K562 (cell line): ENCODE data around the gene PI4K2A. TPM values are rescaled to one million over a fixed set of nuclear protein-coding genes. Genes with fewer than 3 reads are reported as not detected.

Source experiments
- ATAC-seq: fragments of 200-7000 bp; cut with Tn5 transposase; 3 replicates; pipeline ENCODE4 v1.9.1; 2020; ENCODE audit warnings: moderate library complexity
- BruUV-seq: library from RNA; stranded (reverse); fragments of 400-500 nt; replicated peaks from 2 replicates; lab custom pipeline; 2021; lab: Mats Ljungman, UMichigan
- CTCF ChIA-PET: fragments of 300-600 bp; formaldehyde crosslinking; extraction: SDS; loops from one replicate; lab custom pipeline; 2021; ENCODE audit warnings: low intra/inter-chr PET ratio; lab: Yijun Ruan, JAX
- POLR2A ChIA-PET: fragments of 300-600, 350-650 bp; sonication (Branson Sonifier 250); formaldehyde crosslinking; extraction: SDS; loops from one replicate; lab custom pipeline; 2021; ENCODE audit warnings: antibody characterized with exemption, inconsistent platforms; lab: Yijun Ruan, JAX
- DNase-seq, 4 experiments: peaks; one replicate each; pipeline versions ENCODE4 v3.0.0 to v3.0.0-alpha.2; 2011 to 2018; ENCODE audit warnings: low spot score in 3 of 4, mixed read lengths in 3 of 4; ENCODE audit errors: extremely low read depth in 1 of 4
- FAIRE-seq: peaks from 2 replicates; lab custom pipeline; 2011; peaks lifted over from hg19 to GRCh38; lab: Jason Lieb, UNC
- H2AFZ ChIP-seq: 2 replicates; pipeline ENCODE4 v1.6.0; 2011; ENCODE audit warnings: low read depth, low read length, control low read depth, inconsistent platforms
- H3K27ac ChIP-seq: fragments of 200-600 bp; 3 replicates; pipeline ENCODE4 v1.8.0; 2011; ENCODE audit warnings: low read depth, mild to moderate bottlenecking, control low read depth, inconsistent platforms, low read length, moderate library complexity, mixed read lengths; ENCODE audit errors: extremely low read depth
- H3K27me3 ChIP-seq, 2 experiments: fragments of 300-600 bp in 1 of 2; 2 replicates in 1 of 2; 3 replicates in 1 of 2; pipeline versions ENCODE4 v1.6.0 to v1.8.0; 2011; ENCODE audit warnings: inconsistent platforms in 2 of 2, low read length in 2 of 2, mild to moderate bottlenecking in 1 of 2, mixed read lengths in 1 of 2, moderate library complexity in 1 of 2; ENCODE audit not compliant: control insufficient read depth in 2 of 2, insufficient read depth in 2 of 2
- H3K36me3 ChIP-seq: fragments of 300-600 bp; 3 replicates; pipeline ENCODE4 v1.8.0; 2011; ENCODE audit warnings: mild to moderate bottlenecking, low read length, inconsistent platforms; ENCODE audit not compliant: control insufficient read depth, insufficient read depth
- H3K4me1 ChIP-seq, 2 experiments: fragments of 200-600 bp in 1 of 2; replicated peaks in 1 of 2; 2 replicates in 1 of 2; 3 replicates in 1 of 2; pipeline versions ENCODE4 v1.5.1 to v1.8.0; 2011; ENCODE audit warnings: inconsistent platforms in 2 of 2, low read length in 2 of 2, mild to moderate bottlenecking in 1 of 2, mixed read lengths in 1 of 2, moderate library complexity in 1 of 2; ENCODE audit not compliant: control insufficient read depth in 2 of 2, insufficient read depth in 2 of 2
- H3K4me2 ChIP-seq: 2 replicates; pipeline ENCODE4 v1.6.1; 2011; ENCODE audit warnings: low read length, control low read depth, inconsistent platforms, mixed read lengths; ENCODE audit not compliant: insufficient read depth
- H3K4me3 ChIP-seq: fragments of 200-600 bp; sonication (generic), shearing (Covaris generic); 2 replicates; pipeline ENCODE4 v1.5.1; 2016; ENCODE audit warnings: control low read depth, inconsistent platforms
- H3K79me2 ChIP-seq: fragments of 200-600 bp; 3 replicates; pipeline ENCODE4 v1.8.0; 2011; ENCODE audit warnings: low read length, inconsistent platforms; ENCODE audit not compliant: control insufficient read depth, insufficient read depth
- H3K9ac ChIP-seq, 2 experiments: 2 replicates each; pipeline versions ENCODE4 v1.6.0 to v1.6.1; 2011; ENCODE audit warnings: low read depth in 2 of 2, low read length in 2 of 2, control low read depth in 1 of 2, inconsistent platforms in 1 of 2, mild to moderate bottlenecking in 1 of 2, mixed read lengths in 1 of 2; ENCODE audit not compliant: insufficient read depth in 1 of 2
- H3K9me1 ChIP-seq: one replicate; pipeline ENCODE4 v1.6.0; 2011; ENCODE audit warnings: inconsistent platforms, mild to moderate bottlenecking, low read length, moderate library complexity; ENCODE audit not compliant: control insufficient read depth, insufficient read depth
- H3K9me3 ChIP-seq: replicated peaks from 2 replicates; pipeline ENCODE4 v1.5.1; 2011; ENCODE audit warnings: low read depth, low read length, inconsistent platforms; ENCODE audit not compliant: control insufficient read depth, insufficient read depth
- H4K20me1 ChIP-seq: replicated peaks from 2 replicates; pipeline ENCODE4 v1.6.1; 2011; ENCODE audit warnings: low read length, inconsistent platforms, mixed read lengths; ENCODE audit not compliant: control insufficient read depth, insufficient read depth
- ARID4B ChIP-seq: sonication (generic); formaldehyde crosslinking; IDR thresholded peaks from 2 replicates; pipeline ENCODE4 v1.8.0; 2022; ENCODE audit warnings: mild to moderate bottlenecking, missing genetic modification reagents
- ASH1L ChIP-seq: fragments of 450-650 bp; IDR thresholded peaks from 2 replicates; pipeline ENCODE4 v1.6.1; 2018; ENCODE audit warnings: borderline replicate concordance, mild to moderate bottlenecking, low read depth; ENCODE audit not compliant: partially characterized antibody
- HDAC3 ChIP-seq: fragments of 450-650 bp; IDR thresholded peaks from 2 replicates; pipeline ENCODE4 v1.6.1; 2018; ENCODE audit warnings: borderline replicate concordance, mild to moderate bottlenecking, moderate library complexity; ENCODE audit not compliant: partially characterized antibody
- IRF2 ChIP-seq: sonication (generic); formaldehyde crosslinking; IDR thresholded peaks from 2 replicates; pipeline ENCODE4 v1.8.1; 2022; ENCODE audit warnings: mild to moderate bottlenecking, missing genetic modification reagents
- NFRKB ChIP-seq: fragments of 450-650 bp; IDR thresholded peaks from 2 replicates; pipeline ENCODE4 v1.6.1; 2016; ENCODE audit warnings: low read depth
- TFAM ChIP-seq: fragments of 250-450 bp; sonication (Bioruptor Pico); conservative IDR thresholded peaks from 2 replicates; pipeline ENCODE4 v1.5.0; 2021; ENCODE audit warnings: mild to moderate bottlenecking, moderate library complexity
- ZBTB8A ChIP-seq: fragments of 450-650 bp; IDR thresholded peaks from 2 replicates; pipeline ENCODE4 v1.6.1; 2018; ENCODE audit warnings: mild to moderate bottlenecking, moderate library complexity; ENCODE audit not compliant: partially characterized antibody
- ZC3H11A ChIP-seq: IDR thresholded peaks from 2 replicates; pipeline ENCODE4 v1.6.1; 2012; ENCODE audit warnings: low read depth, low read length, improper control_type of control experiment
- ZFP1 ChIP-seq: fragments of 450-650 bp; formaldehyde crosslinking; IDR thresholded peaks from 2 replicates; pipeline ENCODE4 v1.4.0; 2020; ENCODE audit warnings: mild to moderate bottlenecking, mixed read lengths
- ZNF263 ChIP-seq: sonication (generic); formaldehyde crosslinking; IDR thresholded peaks from 2 replicates; pipeline ENCODE4 v1.8.0; 2022; ENCODE audit warnings: mild to moderate bottlenecking, missing genetic modification reagents, borderline replicate concordance
- WGBS: fragments of 100-300 bp; shearing (Covaris generic); methylation state at CpG from one replicate; pipeline ENCODE4 v1.1.6; 2016; ENCODE audit warnings: low coverage, mixed read lengths; ENCODE audit not compliant: insufficient coverage; ENCODE audit errors: missing lambda C conversion rate; 5-methylcytosine and 5-hydroxymethylcytosine counted together
- in situ Hi-C: fragments of 300-500 bp; cut with MboI; formaldehyde crosslinking; loops from 4 replicates; pipeline ENCODE4 v1.15.0; 2018; ENCODE audit warnings: inconsistent platforms, mixed read lengths
- intact Hi-C: fragments of 100-400 bp; cut with micrococcal nuclease; formaldehyde crosslinking; loops from 2 replicates; pipeline ENCODE4 v1.14.2; 2022
- polyA plus RNA-seq, 8 experiments: library from polyadenylated mRNA; depleted of rRNA in 4 of 8; stranded (reverse) in 5 of 8; unstranded in 3 of 8; fragments of >200 nt; fragmentation: Nextera tagmentation in 2 of 8; fragmentation: Illumina TruSeq in 1 of 8; extraction: Ambion mirVana in 2 of 8; extraction: Trizol in 1 of 8; gene quantifications; 2 replicates each; pipeline versions ENCODE4 v1.2.1 to v1.2.3, GENCODE V29; 2011 to 2014; ENCODE audit warnings: inconsistent platforms in 1 of 8, missing spikeins in 1 of 8
- total RNA-seq, 7 experiments: library from RNA; depleted of rRNA in 6 of 7; stranded (reverse); fragments of >200 nt in 6 of 7; fragmentation: Illumina TruSeq in 2 of 7; extraction: Trizol in 2 of 7; gene quantifications; 2 replicates each; pipeline versions ENCODE4 v1.2.1 to v1.2.3, GENCODE V29; 2011 to 2021; ENCODE audit warnings: low replicate concordance in 1 of 7

The PI4K2A gene
- total and polyA plus RNA-seq, 9 of the 15 experiments (the other 6 are each of a cell fraction or from before 2014, with no cell fraction given): 4.4 to 28.4 (median 16.5) TPM

GRCh38 chr10:97689559-97690020 is 49.1 kb downstream of the PI4K2A start:
- peaks cover 22% of the 10 kb centered on the region for H3K79me2 ChIP-seq
- peaks cover 32 to 41% of the 10 kb centered on the region in 2 experiments; a peak in 4 of 5 replicates for H3K4me1 ChIP-seq
- H3K9ac ChIP-seq: peak overlapping the region; percentile 30 to 64; a peak in 2 of 4 replicates
- peak overlapping the region; percentile 44 for H3K4me2 ChIP-seq
- H3K27ac ChIP-seq: peak overlapping the region; percentile 66
- no peaks in the 10 kb centered on the region for H3K27me3 ChIP-seq
- intact Hi-C loops: loop anchor here (10.0 kb wide), 1 partner anchor 115 kb away; the partner anchor contains the start of gene ANKRD2
- H4K20me1 ChIP-seq: no peaks in the 10 kb centered on the region
- DNase-seq: peak in 3 of 4 experiments; percentile 21 to 60 (median 28)
- POLR2A ChIA-PET: interaction anchor here (0.5 to 2.0 kb wide), 2 partner anchors 9 to 121 kb away, joined by 3 to 5 read pairs; no protein-coding TSS in a partner anchor
- no TSS peak for BruUV-seq
- 21% methylated on average over 4 of the region's 5 CpGs for WGBS
- H3K9me1 ChIP-seq: no peaks in the 10 kb centered on the region
- H3K9me3 ChIP-seq: no peaks in the 10 kb centered on the region
- FAIRE-seq: peak; percentile 77
- in situ Hi-C loops: no loop called here
- peak overlapping the region; percentile 89 for H2AFZ ChIP-seq
- CTCF ChIA-PET: no interaction called here
- ATAC-seq: no peak
- no peaks in the 10 kb centered on the region for H3K36me3 ChIP-seq
- no peak overlapping the region for H3K4me3 ChIP-seq
- TF ChIP-seq ARID4B (no peak), TFAM (no peak), HDAC3 (no peak), ZNF263 (CRISPR knock-in tag) (no peak), ASH1L (no peak), ZBTB8A (no peak), NFRKB (no peak), IRF2 (no peak), ZC3H11A (no peak), ZFP1 (CRISPR knock-in tag) (no peak)
